Measurements from ENCODE around the gene PRKCE.

The PRKCE gene

DNA sequence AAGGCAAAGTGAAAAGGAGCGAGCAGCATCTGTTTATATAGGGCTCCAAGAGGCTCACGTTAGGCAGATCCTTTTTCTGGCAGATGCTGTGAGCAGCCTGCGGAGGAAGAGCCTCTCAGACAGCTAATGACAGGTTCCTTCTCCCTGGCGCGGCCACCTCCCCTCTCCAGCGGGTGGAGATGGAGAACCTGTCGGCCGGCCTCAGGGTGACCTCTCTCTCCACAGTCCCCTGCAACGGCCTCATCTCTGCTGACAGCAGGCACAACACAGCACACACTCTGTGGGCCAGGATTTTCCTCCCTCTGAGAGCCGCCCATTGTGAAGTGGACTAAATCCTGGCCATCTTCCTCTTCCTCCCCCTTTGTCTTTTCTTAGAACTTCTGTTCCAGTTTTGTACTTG, 119.8 kb downstream of the PRKCE start:
- TF ChIP-seq, protein P1, sequence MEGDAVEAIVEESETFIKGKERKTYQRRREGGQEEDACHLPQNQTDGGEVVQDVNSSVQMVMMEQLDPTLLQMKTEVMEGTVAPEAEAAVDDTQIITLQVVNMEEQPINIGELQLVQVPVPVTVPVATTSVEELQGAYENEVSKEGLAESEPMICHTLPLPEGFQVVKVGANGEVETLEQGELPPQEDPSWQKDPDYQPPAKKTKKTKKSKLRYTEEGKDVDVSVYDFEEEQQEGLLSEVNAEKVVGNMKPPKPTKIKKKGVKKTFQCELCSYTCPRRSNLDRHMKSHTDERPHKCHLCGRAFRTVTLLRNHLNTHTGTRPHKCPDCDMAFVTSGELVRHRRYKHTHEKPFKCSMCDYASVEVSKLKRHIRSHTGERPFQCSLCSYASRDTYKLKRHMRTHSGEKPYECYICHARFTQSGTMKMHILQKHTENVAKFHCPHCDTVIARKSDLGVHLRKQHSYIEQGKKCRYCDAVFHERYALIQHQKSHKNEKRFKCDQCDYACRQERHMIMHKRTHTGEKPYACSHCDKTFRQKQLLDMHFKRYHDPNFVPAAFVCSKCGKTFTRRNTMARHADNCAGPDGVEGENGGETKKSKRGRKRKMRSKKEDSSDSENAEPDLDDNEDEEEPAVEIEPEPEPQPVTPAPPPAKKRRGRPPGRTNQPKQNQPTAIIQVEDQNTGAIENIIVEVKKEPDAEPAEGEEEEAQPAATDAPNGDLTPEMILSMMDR (conservative IDR thresholded peaks at IDR 0.05; ENCODE audit: low read depth, low read length): no peak
- DNase-seq (ENCODE audit: low read depth): no peak
- no peak overlapping the region for H3K4me3 ChIP-seq (ENCODE audit: low read length)

DNA sequence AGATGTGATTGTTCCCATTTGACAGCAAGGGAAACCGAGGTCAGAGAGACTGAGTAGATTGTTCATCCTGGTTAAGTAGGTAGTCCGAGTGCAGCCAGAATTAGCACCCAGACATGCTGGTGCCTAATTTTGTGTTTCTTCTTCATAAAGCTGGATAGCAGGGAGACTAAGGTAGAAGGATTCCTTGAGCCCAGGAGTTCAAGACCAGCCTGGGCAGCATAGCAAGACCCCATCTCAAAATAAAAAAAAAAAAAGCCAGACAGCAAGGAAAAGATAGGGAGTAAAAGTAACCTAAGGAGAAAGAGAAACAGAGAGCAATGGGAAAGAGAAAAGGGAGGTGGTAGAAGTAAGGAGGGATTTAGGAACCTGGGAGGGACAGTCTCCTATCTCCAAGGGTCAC, 120.6 kb downstream of the PRKCE start:
- TF ChIP-seq, protein P1 (conservative IDR thresholded peaks at IDR 0.05; ENCODE audit: low read depth, low read length): no peak
- no peak for DNase-seq (ENCODE audit: low read depth)
- H3K4me3 ChIP-seq (ENCODE audit: low read length): no peak overlapping the region

DNA sequence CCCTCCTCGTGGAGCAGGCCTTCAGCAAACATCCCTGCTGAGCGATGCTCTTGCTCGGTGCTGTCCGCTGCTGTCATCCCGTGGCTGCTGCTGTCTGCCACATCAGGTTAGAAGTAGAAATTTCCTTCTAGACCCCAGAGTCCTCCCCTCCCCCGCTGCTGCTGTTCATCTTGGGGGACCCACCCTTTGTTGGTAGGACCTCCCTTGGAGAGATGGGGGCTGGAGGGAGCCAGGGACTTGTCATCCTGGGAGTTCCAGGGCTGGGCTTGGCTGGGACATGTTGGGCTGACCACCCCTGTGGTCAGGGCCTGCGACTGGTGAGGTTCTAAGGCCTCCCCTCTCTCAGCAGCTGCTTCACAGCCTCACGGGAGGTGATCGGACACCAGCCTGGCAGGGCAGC, 122.4 kb downstream of the PRKCE start:
- TF ChIP-seq, protein P1 (conservative IDR thresholded peaks at IDR 0.05; ENCODE audit: low read depth, low read length): no peak
- no peak for DNase-seq (ENCODE audit: low read depth)

DNA sequence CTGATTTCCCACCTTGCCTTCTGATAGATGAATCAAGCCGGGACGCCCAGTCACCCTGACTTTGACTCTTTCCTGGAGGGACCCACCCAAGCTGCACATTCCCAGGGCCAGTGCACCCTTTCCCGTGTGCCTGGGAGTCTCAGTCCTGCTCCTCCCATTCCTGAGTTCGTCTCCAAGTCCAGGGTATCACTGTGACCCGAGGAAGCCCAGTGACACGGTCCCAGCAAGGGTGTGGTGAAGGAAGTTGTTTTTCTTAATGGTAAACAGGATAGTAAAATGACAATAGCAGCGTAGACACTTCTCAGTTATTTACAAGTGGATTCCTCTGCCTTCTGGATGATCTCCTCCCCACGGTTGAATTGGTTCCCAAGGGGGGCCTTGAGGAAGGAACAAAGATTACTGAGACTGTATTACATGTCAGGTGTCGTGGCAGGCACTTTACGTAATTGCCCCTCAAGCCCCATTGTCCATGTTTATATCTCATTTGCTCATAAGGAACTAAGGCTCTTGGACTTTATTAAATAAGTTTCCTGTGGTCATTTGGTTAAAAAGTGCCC, 123.3 kb downstream of the PRKCE start:
- no peak for DNase-seq (ENCODE audit: low read depth)
- H3K4me3 ChIP-seq (ENCODE audit: low read length): no peak overlapping the region
- TF ChIP-seq, protein P1 (conservative IDR thresholded peaks at IDR 0.05; ENCODE audit: low read depth, low read length): no peak

More for the DNA sequence above, 122.4 kb downstream of the PRKCE start:
- no peak overlapping the region for H3K4me3 ChIP-seq (ENCODE audit: low read length)

DNA sequence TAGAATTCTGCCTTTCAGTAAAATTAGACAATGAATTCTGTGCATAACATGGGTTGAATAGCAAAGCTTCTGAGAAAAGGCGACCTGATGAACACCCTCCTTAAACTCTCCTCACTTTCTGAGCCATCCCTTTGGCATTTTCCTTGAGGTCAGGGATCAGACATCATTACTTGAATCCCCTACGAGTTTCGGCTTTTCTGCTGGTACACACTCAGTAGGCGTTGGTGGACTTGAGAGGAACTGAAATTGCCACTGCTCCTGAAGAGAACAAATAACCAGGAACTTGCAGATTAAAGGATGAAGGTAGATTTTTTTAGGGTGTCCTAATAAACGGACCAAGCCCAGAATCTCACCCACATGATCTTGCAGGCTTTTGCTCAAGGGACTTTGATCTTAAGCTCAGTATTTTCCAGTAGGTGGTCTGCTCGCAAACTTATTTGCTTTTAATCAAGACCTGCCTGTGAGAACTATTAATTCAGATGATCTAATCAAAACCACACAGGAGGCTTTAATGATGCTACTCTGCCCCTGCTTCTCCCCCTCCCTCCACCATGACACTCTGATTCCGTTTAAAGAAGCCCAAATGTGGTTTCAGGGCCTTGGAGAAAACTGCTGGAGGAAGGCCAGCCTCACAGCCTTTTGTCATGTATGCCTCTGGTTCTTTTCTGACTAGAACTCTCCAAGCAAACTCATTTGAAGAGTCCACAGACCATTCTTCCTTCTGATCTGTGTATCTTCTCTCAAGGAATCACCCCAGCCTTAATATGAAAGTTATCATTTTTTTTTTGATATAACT, 124.9 kb downstream of the PRKCE start:
- no peak overlapping the region for H3K4me3 ChIP-seq (ENCODE audit: low read length)
- DNase-seq (ENCODE audit: low read depth): no peak
- TF ChIP-seq, protein P1 (conservative IDR thresholded peaks at IDR 0.05; ENCODE audit: low read depth, low read length): no peak

DNA sequence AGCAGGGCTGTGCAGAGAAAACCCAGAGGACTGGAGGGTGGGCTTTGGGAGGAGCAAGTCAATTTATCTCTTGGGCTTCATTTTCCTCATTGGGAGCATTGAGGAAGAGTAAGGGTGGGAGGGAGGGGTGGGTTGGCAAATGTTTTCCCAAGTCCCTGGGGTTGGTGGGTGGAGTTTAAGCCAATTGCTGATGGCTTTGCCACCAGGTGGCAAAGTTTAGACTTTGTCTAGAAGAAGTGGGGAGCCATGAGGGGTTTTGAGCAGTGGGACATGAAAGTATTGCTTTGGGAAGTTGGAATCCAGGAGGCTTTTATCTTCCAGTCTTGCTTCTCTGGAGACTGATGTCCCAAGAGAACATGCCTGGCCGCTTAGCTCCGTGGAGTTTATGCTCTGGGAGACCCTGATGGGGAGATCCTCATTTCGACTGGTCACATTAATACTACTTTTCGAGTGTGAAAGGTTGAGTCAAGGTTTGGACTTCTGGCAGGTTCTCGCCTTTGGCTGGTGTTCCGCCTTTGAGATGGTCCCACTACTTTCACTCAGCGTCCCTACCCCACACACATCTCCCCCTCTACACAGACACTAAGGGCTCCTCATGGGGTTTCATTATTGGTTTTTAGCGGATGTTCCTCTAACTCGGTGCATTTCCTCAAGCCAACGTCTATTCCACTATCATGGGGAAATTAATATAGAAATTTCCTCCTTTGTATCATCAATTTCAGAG, 126.7 kb downstream of the PRKCE start:
- H3K4me3 ChIP-seq (ENCODE audit: low read length): no peak overlapping the region
- no peak for DNase-seq (ENCODE audit: low read depth)
- TF ChIP-seq, protein P1 (conservative IDR thresholded peaks at IDR 0.05; ENCODE audit: low read depth, low read length): no peak
